Stimulated activated CD4-positive, alpha-beta T cell treated with anti-CD3 and anti-CD28 coated beads, Interleukin-4, amount 100 ng/mL, for 24 hours (primary cell): ENCODE measurements around the gene TMEM131.
"Not testable (repeated sequence)": the region's sequence is repeated elsewhere in the genome, so short reads cannot be mapped to it uniquely, and the experiment has no call there.

Experiments used
- DNase-seq: peaks from one replicate; pipeline ENCODE4 v3.0.0-alpha.2; 2020

The TMEM131 gene

DNA sequence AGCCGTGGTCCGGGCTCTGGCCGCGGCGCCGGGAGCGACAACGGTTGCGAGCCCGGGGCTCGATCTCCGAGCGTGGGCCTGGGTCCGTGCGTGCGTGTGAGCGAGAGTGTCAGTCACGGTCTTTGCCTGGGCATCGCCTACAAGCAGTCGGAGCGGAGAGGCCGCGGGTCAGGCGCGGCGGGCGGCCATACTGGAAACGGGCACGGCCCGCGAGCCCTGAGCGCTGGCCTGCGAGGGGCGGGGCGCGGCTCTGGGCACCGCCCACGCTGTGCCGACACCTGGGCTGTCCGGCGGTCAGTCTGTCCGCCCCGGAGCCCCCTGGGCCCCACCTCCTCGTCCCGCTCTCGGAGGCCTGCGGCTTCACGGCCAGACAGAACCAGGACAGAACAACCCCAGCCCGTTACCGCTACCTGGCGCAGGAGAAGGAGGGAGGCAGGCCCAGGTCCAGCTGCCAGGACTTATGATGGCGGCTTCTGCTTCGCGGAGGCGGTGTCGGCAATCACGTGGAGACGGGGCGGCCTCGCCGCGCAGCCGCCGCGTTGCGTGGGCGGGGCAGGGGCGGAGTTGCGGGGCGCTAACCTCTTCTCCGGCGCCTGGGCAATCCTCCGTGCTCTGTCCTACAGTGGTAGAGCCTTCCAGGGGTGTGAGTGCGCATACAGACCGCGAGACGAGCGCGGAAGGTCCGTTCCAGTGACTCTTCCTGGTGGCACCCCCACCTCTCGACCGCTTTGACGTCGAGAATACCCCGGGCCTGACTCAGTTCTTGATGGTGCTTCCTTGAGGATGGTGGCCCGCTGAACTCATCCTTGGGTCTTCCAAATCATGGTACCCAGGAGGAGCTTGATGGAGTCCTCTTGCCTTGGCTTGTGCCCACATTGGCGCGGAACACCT is at the start of gene TMEM131:
TMEM131 (minus strand) TSS at position 215 of the 891 bp plus-strand sequence. CDS start 286 bp downstream, outside the sequence.
- peak; percentile 97 for DNase-seq

- DNase-seq = not testable (repeated sequence)
These were observed 49.0 kb upstream of the TMEM131 start for GRCh38 chr2:98044730-98045129.

DNA sequence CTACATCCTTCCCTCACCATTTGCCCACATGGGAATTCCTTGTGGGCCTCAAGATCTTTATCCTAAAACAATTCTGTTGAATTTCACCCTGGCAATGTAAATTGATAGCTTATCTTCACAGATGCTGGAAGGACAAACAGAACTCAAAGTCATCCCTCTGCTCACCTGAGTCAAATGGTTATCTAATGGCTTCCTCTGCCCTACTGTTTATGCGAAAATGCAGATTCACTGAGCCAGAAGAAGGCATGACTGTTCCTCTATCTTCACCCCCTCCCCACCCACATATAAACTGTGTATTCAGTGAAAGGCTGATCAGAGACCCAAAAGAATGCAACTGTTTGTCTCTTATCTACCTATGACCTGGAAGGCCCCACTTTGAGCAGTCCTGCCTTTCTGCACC is 47.4 kb upstream of the TMEM131 start:
- DNase-seq = no peak

GRCh38 chr2:98040331-98040939 is 44.7 kb upstream of the TMEM131 start:
- DNase-seq = no peak

DNA sequence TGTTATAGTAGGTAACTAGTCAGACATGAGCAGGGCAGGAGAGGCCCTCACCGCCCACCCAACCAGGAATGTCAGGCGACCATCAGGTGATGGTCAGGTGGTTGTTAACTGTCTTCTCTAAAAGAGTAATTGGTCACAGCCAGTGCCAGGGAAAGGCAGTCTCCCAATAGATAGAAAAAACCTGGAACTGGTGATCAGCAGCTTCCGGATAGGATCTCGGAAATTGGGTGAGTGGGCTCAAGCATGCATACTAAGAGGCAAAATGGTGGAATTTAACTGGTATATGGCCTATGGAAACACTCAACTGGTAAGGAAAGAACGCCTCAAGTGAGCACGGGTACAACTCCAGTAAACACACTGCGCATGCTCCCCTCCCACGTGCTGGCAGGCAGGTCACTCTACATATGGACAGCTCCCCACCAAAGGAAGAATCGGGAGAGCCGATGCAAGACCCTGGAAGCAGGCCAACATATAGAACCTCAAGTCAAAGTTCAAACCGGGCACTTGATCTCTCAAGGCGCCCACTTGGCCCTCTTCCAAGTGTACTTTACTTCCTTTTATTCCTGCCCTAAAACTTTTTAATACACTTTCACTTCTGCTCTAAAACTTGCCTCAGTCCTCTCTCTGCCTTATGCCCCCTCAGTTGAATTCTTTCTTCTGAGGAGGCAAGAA is 43.5 kb upstream of the TMEM131 start:
- DNase-seq = no peak

GRCh38 chr2:98037666-98038336 is 42.1 kb upstream of the TMEM131 start:
- DNase-seq = no peak

- no peak for DNase-seq
These were observed 41.5 kb upstream of the TMEM131 start for GRCh38 chr2:98037206-98037605.

DNA sequence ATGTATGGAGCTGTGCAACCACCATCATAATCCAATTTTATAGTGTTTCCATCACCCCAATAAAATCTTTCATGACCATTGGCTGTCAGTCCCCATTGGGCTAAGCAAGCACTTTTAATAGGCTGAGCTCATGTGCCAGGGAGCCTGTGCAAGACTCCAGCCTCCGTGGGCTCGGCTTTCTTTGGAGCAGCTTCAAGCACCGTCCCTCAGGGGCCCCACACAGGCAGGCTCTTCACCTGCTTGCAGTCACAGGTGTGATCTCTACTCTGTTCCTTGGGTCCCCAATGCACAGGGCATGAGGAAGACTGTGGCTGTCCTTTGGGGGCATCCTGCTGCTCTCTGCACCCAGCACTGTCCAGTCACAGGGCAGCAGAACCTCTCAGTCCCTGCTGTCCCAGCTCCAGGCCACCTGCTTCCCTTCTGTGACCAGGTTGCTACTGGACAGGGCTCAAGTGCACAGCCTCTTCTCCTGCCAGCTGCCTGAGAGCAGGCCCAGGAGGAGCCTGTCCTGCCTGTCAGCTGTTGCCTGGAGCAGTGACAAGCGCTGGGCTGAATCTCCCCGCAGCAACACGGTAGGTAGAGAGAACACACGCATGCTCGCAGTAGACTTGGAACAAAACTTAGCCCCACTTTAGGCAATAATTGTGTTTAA is 40.7 kb upstream of the TMEM131 start:
- DNase-seq = no peak

- no peak for DNase-seq
These were observed 39.0 kb upstream of the TMEM131 start for GRCh38 chr2:98034745-98035144.

DNA sequence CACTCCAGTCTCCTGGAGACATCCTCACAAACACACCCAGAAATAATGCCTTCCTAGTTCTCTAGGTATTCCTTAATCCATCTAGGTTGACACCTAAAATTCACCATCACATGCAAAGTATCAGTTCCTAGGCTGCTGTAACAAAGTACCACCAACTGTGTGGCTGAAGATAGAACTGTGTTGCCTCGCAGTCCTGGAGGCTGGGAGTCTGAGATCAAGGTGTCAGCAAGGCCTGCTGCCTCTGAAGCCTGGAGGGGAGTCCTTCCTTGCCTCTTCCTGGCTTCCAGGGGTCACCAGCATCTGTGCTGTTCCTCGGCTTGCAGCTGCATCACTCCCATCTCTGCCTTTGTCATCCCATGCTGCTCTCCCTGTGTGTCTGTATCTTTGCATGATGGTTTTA is 36.3 kb upstream of the TMEM131 start:
- no peak for DNase-seq

GRCh38 chr2:98029718-98030222 is 34.0 kb upstream of the TMEM131 start:
- DNase-seq = no peak

DNA sequence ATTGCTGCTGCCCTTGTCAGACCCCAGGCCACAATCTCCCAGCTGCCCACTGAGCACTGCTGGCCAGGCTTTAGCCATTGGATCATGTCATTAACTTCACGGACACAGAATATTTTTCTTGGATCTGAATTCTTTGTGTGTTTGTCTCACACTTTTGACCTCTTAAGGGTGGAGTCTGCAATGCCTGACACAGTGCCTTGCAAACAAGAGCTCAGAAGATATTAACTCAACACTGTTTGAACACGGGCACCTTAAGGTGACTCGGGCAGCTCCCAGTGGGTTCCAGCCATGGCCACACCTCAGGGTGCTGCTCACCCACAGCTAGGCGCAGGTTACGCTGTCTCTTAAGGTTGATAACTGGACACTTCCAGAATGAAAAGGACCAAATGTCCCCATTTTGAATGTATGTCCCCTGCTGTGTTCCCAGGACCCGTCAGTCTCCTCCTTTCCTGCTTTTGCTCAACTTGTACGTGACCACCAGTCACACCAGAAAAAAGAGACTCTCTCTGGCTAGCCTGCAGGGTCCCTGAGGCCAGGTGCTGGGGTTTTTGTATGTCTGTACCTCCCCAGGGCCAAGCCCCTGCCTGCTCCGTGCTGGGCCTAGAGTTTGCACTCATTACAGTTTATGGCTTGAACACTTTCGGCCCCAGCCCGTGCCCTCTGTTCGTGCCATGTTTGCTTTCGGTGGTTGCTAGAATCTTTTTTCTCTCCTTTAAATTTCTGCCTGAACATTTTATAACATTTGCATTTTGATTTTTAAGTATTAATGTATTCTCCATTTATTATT is 33.4 kb upstream of the TMEM131 start:
- no peak for DNase-seq

DNA sequence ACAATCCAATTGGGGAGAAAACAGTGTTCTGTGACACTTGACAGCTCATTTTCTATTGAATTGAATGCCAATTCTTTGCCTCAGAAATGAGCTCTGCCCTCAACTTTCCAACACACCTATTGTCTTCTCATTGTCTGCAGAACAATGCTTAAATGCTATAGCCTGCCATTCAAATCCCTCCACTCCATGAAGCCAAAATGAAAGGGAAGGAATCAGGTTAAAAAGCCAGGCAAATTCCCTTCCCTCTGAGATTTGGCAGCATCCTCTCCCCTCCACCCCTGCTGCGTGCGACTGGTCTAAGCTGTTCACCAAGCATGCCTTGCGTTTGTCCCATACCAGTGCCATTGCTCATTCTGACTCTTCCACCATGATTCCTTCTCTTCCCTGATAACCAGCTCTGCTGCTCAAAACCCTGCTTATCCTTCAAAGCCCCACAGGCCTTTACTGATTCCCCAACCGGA is 32.4 kb upstream of the TMEM131 start:
- DNase-seq = no peak

DNA sequence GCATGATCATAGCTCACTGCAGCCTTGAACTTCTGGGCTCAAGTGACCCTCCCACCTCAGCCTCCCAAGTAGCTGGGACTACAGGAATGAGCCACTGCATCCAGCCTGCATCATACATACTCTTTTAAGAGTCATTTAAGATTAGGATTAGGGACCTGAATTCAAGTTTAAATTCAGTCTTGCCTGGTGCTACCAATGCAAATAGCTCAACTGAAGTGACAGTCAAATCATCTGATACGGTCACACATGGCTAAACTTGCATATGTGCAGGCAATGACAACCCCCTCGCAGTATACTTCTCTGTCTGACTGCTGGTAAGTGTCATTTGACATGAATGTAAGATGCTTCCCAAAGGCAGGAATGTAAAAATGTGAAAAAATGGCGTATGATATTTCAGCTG is 31.8 kb upstream of the TMEM131 start:
- DNase-seq = no peak

GRCh38 chr2:98026927-98027522 is 31.3 kb upstream of the TMEM131 start:
- DNase-seq = no peak

DNA sequence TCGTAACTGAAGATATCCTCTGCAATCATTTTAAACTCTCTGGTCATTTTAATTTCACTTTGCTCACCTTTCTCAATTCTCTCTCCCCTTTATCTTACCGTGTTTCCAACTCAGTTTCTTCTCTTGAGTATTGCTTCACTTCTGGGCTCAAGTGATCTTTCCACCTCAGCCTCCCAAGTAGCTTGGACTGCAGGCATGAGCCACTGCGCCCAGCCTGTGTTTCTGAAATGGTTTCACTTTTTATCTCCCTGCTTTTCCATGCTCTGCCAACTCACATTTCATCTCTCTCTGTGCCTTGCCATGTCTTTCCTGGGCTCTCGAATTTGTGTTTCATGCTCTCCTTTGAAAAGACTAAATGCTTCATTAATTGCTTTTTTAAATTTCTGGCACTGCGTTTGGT is 30.5 kb upstream of the TMEM131 start:
- DNase-seq = no peak

DNA sequence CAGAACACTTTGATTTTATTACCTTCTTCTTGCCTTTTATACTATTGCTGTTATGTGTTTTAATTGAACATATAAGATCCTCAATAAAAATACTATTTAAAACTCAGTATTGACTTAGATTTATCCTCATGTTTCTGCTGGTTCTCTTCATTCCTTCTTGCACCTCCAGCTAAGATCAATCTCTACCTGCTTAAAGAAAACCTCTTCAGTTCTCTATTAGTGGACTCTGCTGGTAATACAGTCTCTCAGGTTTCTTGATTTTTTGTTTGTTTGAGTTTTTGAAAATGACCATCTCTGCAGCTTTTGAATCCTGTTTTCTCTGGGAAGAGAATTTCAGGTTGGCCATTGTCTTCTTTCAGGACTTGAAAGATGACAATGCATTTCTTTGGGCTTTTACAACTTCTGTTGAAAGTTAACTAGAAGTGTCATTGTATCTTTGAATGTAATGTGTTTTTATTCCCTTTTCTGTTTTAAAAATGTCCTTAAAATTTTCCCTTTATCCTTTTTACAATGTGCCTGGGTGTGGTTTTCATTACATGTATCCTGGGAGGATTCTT is 29.8 kb upstream of the TMEM131 start:
- no peak for DNase-seq

DNA sequence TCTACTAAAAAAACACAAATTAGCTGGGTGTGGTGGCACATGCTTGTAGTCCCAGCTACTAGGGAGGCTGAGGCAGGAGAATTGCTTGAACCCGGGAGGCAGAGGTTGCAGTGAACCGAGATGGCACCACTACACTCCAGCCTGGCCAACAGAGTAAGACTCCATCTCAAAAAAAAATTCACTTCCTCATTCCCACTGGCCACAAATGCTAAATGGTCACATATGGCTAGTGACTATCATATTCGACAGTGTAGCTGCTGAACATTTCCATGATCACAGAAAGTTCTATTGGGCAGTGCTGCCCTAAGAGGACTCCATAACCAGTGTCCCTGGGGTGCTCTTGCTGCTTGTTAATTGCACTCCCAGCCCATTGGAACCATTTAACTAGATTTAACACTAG is 26.3 kb upstream of the TMEM131 start:
- not testable (repeated sequence) for DNase-seq

DNA sequence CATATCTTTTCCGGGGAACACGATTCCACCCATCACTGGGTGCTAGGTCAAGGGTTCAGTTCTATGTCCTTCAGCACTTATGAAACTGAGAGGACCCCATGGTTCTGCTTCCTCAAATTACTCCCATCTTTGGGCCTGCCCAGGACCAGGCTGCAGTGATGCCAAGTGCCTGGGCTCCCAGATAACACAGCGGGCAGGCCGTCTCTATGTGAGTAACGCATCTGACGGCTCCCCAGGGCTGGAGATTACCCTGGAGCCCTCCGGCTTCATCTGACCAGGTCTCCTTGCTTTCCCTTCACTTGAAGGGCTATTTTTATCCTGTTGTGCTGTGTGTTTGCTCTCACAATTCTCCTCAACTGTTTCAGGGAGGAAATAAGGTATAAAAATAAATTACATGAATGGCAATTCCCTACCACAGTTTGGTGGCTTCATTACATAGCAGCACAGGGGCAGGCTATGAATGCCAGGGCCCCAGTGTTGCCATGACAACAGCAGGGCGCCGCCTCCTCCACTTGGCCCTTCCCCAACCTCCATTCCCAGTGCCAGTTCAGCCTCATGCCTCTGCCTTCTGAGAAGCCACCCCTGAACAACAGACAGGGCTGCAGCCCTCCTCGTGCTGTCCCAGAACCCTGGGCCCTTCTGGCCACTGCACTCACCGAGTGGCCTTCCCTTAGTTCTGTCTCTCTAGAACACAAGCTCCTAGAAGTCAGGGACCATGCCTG is 25.4 kb upstream of the TMEM131 start:
- DNase-seq = no peak

GRCh38 chr2:98020516-98020915 is 24.8 kb upstream of the TMEM131 start:
- no peak for DNase-seq
